Measurements from ENCODE around the gene PPIL3.

Gene PPIL3

DNA sequence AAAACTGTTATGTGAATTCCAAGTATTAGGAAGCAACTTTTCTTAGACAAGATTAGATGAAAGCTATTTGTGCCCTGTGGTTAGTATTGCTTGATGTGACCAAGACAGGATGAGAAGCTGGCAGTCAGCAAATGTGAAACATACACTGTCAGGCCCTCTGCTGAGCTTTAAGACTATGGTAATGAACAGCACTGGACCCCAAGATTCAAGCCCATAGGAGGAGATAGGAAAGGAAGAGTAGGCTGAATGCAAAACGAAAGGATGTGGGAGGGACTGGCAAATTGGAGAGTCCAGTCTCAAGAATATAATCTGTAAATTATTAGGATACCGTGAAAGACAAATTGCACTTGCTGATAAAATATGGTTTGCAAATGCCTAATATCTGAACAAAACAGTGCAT lies 60.8 kb downstream of the PPIL3 start:
- intact Hi-C loops (cut with DNase I): no loop called here

DNA sequence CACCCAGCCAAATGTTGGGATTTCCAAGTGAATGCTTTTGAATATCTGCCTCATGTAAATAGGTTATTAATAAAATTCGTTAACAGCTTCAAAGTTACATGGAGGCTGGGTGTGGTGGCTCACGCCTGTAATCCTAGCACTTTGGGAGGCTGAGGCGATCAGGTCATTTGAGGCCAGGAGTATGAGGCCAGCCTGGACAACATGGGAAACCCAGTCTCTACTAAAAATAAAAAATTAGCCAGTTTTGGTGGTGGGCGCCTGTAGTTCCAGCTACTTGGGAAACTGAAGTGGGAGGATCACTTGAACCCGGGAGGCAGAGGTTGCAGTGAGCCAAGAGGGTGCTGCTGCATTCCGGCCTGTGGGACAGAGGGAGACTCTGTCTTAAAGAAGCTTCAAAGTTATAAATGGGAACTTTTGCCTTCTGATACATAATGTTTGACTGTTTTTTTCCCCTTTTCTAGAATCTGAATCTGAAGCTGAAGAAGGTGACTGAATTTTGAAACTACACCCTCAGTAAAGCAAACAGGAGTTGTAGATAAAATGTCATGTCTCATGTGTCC lies 67.1 kb downstream of the PPIL3 start:
- no peak for DNase-seq
- intact Hi-C loops (cut with DNase I): no loop called here

More for the DNA sequence above, 60.8 kb downstream of the PPIL3 start:
- DNase-seq: no peak

Measured in head of caudate nucleus (tissue), 42 donors.